Retina (tissue), 1 donor: ENCODE data around the gene COL8A1.

Experiments used
- DNase-seq: peaks from one replicate; pipeline ENCODE4 v3.0.0-alpha.2; 2016

The COL8A1 gene

GRCh38 chr3:99765042-99765942 is 126.9 kb downstream of the COL8A1 start:
- DNase-seq: no peak

GRCh38 chr3:99767291-99767690 is 128.9 kb downstream of the COL8A1 start:
- no peak for DNase-seq

GRCh38 chr3:99768126-99768525 is 129.7 kb downstream of the COL8A1 start:
- DNase-seq: no peak

- DNase-seq: no peak
These were observed 130.6 kb downstream of the COL8A1 start for GRCh38 chr3:99768808-99769501.

GRCh38 chr3:99772171-99772570 is 133.8 kb downstream of the COL8A1 start:
- no peak for DNase-seq

- DNase-seq: peak; percentile 72
These were observed 134.3 kb downstream of the COL8A1 start for GRCh38 chr3:99772671-99773070.

GRCh38 chr3:99774467-99774866 is 136.1 kb downstream of the COL8A1 start:
- DNase-seq: no peak

GRCh38 chr3:99776516-99777209 is 138.3 kb downstream of the COL8A1 start:
- DNase-seq: no peak

GRCh38 chr3:99777210-99777549 is 138.8 kb downstream of the COL8A1 start:
- no peak for DNase-seq

- DNase-seq: no peak
These were observed 139.3 kb downstream of the COL8A1 start for GRCh38 chr3:99777708-99778107.

- no peak for DNase-seq
These were observed 142.4 kb downstream of the COL8A1 start for GRCh38 chr3:99780749-99781148.

- DNase-seq: no peak
These were observed 143.4 kb downstream of the COL8A1 start for GRCh38 chr3:99781761-99782160.

- no peak for DNase-seq
These were observed 144.7 kb downstream of the COL8A1 start for GRCh38 chr3:99783011-99783573.

- DNase-seq: peak; percentile 48
These were observed 150.8 kb downstream of the COL8A1 start for GRCh38 chr3:99789011-99789721.

- no peak for DNase-seq
These were observed 156.1 kb downstream of the COL8A1 start for GRCh38 chr3:99794485-99794884.

GRCh38 chr3:99795573-99795972 is 157.2 kb downstream of the COL8A1 start:
- no peak for DNase-seq

- no peak for DNase-seq
These were observed 161.0 kb downstream of the COL8A1 start for GRCh38 chr3:99799422-99799821.

- DNase-seq: no peak
These were observed 164.9 kb downstream of the COL8A1 start for GRCh38 chr3:99803297-99803696.

GRCh38 chr3:99805160-99805559 is 166.8 kb downstream of the COL8A1 start:
- DNase-seq: no peak

GRCh38 chr3:99808163-99808794 is 169.9 kb downstream of the COL8A1 start:
- DNase-seq: peak; percentile 57

GRCh38 chr3:99809565-99809964 is 171.2 kb downstream of the COL8A1 start:
- no peak for DNase-seq

GRCh38 chr3:99810403-99810802 is 172.0 kb downstream of the COL8A1 start:
- no peak for DNase-seq
